HepG2 (cell line): ENCODE results near the gene PPP1R3C. TPM values are rescaled to one million over a fixed set of nuclear protein-coding genes. Genes with fewer than 3 reads are reported as not detected.

Experiments
- ATF2 ChIP-seq: sonication (generic); formaldehyde crosslinking; IDR thresholded peaks from 2 replicates; pipeline ENCODE4 v1.4.0; 2020; ENCODE audit warnings: missing genetic modification reagents
- EHMT2 ChIP-seq: fragments of 200-600 bp; sonication (generic); IDR thresholded peaks from 2 replicates; pipeline ENCODE4 v1.7.0; 2017; ENCODE audit warnings: antibody characterized with exemption, low read depth, low read length, borderline replicate concordance
- MAF1 ChIP-seq: sonication (generic); formaldehyde crosslinking; IDR thresholded peaks from 2 replicates; pipeline ENCODE4 v1.5.0; 2020; ENCODE audit warnings: missing genetic modification reagents, borderline replicate concordance
- MLX ChIP-seq: IDR thresholded peaks from 2 replicates; pipeline ENCODE4 v1.6.1; 2016
- NCOR1 ChIP-seq: fragments of 200-600 bp; sonication (generic); IDR thresholded peaks from 2 replicates; pipeline ENCODE4 v1.7.0; 2017; ENCODE audit warnings: antibody characterized with exemption, low read length, borderline replicate concordance
- PAXIP1 ChIP-seq: sonication (generic); formaldehyde crosslinking; conservative IDR thresholded peaks from 2 replicates; pipeline ENCODE4 v1.4.0; 2020; ENCODE audit warnings: mild to moderate bottlenecking, missing genetic modification reagents, moderate library complexity
- RBM22 ChIP-seq: fragments of 200-400 bp; formaldehyde crosslinking; optimal IDR thresholded peaks from 2 replicates; pipeline ENCODE3; 2017; ENCODE audit warnings: mild to moderate bottlenecking, low read length, moderate library complexity
- TEAD3 ChIP-seq: optimal IDR thresholded peaks from 2 replicates; pipeline ENCODE3; 2016; ENCODE audit warnings: borderline replicate concordance
- ZNF777 ChIP-seq: sonication (generic); formaldehyde crosslinking; IDR thresholded peaks from 2 replicates; pipeline ENCODE4 v1.4.0; 2020; ENCODE audit warnings: missing genetic modification reagents
- polyA plus RNA-seq, 8 experiments: library from polyadenylated mRNA; depleted of rRNA in 3 of 8; stranded (reverse) in 7 of 8; unstranded in 1 of 8; fragments of >200 nt; fragmentation: Illumina TruSeq in 4 of 8; extraction: Trizol in 4 of 8; gene quantifications; 2 replicates each; pipeline versions ENCODE4 v1.2.1 to v1.2.3, GENCODE V29; 2011 to 2016; ENCODE audit warnings: low read depth in 4 of 8, missing spikeins in 1 of 8, mixed read lengths in 1 of 8; ENCODE audit not compliant: insufficient read depth in 1 of 8
- total RNA-seq, 5 experiments: library from RNA; depleted of rRNA; stranded (reverse); fragments of >200 nt; fragmentation: Illumina TruSeq; extraction: Trizol; gene quantifications; 2 replicates each; pipeline ENCODE4 v1.2.3, GENCODE V29; 2016; ENCODE audit warnings: low read depth in 1 of 5
- TF ChIP-seq, protein P1 (sequence below): sonication (generic); formaldehyde crosslinking; IDR thresholded peaks from 2 replicates; pipeline ENCODE4 v1.5.1; 2020; ENCODE audit warnings: mild to moderate bottlenecking, missing genetic modification reagents
- TF ChIP-seq, protein P2 (sequence below): sonication (generic); formaldehyde crosslinking; conservative IDR thresholded peaks from 2 replicates; pipeline ENCODE4 v1.4.0; 2020; ENCODE audit warnings: missing genetic modification reagents
- TF ChIP-seq, protein P3 (sequence below): sonication (generic); formaldehyde crosslinking; IDR thresholded peaks from 2 replicates; pipeline ENCODE4 v1.5.0; 2020; ENCODE audit warnings: missing genetic modification reagents

Gene PPP1R3C
- total and polyA plus RNA-seq, 2 of the 13 experiments (the other 11 are each of a cell fraction or from before 2014, with no cell fraction given) = 13.3 to 14.8 TPM

DNA sequence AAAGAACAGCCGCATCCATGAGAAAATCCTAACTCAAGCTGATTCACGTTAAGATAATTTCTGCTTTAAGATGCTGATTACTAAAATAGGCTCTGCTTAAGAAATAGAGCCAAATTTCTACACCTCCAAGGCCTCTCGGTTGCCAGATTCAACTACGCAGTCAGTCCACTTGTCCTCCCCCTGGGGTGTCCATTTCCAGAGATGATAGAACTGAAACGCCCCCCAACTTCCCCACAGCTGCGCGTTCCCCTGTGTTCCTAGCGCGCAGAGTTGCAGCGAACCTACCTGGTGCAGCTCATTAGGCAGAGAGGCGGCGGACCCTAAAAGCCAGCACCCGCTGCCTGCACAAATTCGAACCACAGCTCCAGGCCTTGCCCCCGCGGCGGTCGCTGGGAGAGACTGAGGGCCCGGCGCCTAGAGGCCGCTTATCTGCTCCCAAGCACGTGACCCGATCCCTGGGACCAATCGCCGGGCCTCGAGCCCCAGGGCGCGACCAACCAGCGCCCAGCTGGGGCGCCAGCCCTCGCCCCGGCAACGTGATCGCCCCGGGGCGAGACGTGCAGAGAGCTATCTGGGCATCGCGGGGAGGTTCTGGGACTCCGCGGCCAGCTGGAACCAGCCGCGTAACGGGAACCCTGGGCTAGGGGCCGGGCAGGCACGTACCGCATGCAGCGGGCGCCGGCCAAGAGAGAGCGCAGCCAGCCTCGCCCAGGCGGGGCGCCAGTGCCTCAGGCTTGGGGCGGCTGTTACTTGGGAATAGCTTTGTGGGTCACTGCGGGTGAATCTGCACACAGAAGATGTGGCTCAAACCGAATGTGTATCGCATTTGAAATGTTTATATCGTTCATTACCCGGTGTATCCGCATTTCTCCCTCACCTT, at the start of gene PPP1R3C (continued):
- TF ChIP-seq, protein P1, sequence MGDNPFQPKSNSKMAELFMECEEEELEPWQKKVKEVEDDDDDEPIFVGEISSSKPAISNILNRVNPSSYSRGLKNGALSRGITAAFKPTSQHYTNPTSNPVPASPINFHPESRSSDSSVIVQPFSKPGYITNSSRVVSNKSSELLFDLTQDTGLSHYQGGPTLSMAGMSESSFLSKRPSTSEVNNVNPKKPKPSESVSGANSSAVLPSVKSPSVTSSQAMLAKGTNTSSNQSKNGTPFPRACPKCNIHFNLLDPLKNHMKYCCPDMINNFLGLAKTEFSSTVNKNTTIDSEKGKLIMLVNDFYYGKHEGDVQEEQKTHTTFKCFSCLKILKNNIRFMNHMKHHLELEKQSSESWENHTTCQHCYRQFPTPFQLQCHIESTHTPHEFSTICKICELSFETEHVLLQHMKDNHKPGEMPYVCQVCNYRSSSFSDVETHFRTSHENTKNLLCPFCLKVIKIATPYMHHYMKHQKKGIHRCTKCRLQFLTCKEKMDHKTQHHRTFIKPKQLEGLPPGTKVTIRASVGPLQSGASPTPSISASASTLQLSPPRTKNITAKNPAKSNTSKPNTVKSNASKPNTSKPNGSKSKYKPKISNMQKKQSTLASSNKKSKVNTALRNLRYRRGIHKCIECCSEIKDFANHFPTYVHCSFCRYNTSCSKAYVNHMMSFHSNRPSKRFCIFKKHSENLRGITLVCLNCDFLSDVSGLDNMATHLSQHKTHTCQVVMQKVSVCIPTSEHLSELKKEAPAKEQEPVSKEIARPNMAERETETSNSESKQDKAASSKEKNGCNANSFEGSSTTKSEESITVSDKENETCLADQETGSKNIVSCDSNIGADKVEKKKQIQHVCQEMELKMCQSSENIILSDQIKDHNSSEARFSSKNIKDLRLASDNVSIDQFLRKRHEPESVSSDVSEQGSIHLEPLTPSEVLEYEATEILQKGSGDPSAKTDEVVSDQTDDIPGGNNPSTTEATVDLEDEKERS (CRISPR knock-in tag) = peak; percentile 99
- peak; percentile 79 for TF ChIP-seq ZNF777 (CRISPR knock-in tag)
- peak; percentile 73 for TF ChIP-seq PAXIP1 (CRISPR knock-in tag)
- TF ChIP-seq ATF2 (CRISPR knock-in tag) = peak; percentile 90
- TF ChIP-seq TEAD3 = peak; percentile 79
- TF ChIP-seq MAF1 (CRISPR knock-in tag) = peak; percentile 78; the same call in 1 of the 2 replicates
- no peak for TF ChIP-seq RBM22
- 0 out of 2 replicates have a peak, but pooled peaks have one; percentile 18 for TF ChIP-seq NCOR1
- TF ChIP-seq, protein P2, sequence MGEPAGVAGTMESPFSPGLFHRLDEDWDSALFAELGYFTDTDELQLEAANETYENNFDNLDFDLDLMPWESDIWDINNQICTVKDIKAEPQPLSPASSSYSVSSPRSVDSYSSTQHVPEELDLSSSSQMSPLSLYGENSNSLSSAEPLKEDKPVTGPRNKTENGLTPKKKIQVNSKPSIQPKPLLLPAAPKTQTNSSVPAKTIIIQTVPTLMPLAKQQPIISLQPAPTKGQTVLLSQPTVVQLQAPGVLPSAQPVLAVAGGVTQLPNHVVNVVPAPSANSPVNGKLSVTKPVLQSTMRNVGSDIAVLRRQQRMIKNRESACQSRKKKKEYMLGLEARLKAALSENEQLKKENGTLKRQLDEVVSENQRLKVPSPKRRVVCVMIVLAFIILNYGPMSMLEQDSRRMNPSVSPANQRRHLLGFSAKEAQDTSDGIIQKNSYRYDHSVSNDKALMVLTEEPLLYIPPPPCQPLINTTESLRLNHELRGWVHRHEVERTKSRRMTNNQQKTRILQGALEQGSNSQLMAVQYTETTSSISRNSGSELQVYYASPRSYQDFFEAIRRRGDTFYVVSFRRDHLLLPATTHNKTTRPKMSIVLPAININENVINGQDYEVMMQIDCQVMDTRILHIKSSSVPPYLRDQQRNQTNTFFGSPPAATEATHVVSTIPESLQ = peak; percentile 88; the same call in 1 of the 2 replicates
- TF ChIP-seq MLX (CRISPR knock-in tag) = peak; percentile 98
- TF ChIP-seq, protein P3, sequence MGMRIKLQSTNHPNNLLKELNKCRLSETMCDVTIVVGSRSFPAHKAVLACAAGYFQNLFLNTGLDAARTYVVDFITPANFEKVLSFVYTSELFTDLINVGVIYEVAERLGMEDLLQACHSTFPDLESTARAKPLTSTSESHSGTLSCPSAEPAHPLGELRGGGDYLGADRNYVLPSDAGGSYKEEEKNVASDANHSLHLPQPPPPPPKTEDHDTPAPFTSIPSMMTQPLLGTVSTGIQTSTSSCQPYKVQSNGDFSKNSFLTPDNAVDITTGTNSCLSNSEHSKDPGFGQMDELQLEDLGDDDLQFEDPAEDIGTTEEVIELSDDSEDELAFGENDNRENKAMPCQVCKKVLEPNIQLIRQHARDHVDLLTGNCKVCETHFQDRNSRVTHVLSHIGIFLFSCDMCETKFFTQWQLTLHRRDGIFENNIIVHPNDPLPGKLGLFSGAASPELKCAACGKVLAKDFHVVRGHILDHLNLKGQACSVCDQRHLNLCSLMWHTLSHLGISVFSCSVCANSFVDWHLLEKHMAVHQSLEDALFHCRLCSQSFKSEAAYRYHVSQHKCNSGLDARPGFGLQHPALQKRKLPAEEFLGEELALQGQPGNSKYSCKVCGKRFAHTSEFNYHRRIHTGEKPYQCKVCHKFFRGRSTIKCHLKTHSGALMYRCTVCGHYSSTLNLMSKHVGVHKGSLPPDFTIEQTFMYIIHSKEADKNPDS (CRISPR knock-in tag) = peak; percentile 93
- TF ChIP-seq EHMT2 = no peak
